K562 (cell line): ENCODE results near the gene RITA1. TPM values are rescaled to one million over a fixed set of nuclear protein-coding genes. Genes with fewer than 3 reads are reported as not detected.

Experiments
- ATAC-seq: fragments of 200-7000 bp; cut with Tn5 transposase; 3 replicates; pipeline ENCODE4 v1.9.1; 2020; ENCODE audit warnings: moderate library complexity
- BruUV-seq: library from RNA; stranded (reverse); fragments of 400-500 nt; replicated peaks from 2 replicates; lab custom pipeline; 2021; lab: Mats Ljungman, UMichigan
- CTCF ChIA-PET: fragments of 300-600 bp; formaldehyde crosslinking; extraction: SDS; loops from one replicate; lab custom pipeline; 2021; ENCODE audit warnings: low intra/inter-chr PET ratio; lab: Yijun Ruan, JAX
- POLR2A ChIA-PET: fragments of 300-600, 350-650 bp; sonication (Branson Sonifier 250); formaldehyde crosslinking; extraction: SDS; loops from one replicate; lab custom pipeline; 2021; ENCODE audit warnings: antibody characterized with exemption, inconsistent platforms; lab: Yijun Ruan, JAX
- DNase-seq, 4 experiments: peaks; one replicate each; pipeline versions ENCODE4 v3.0.0 to v3.0.0-alpha.2; 2011 to 2018; ENCODE audit warnings: low spot score in 3 of 4, mixed read lengths in 3 of 4; ENCODE audit errors: extremely low read depth in 1 of 4
- FAIRE-seq: peaks from 2 replicates; lab custom pipeline; 2011; peaks lifted over from hg19 to GRCh38; lab: Jason Lieb, UNC
- H2AFZ ChIP-seq: 2 replicates; pipeline ENCODE4 v1.6.0; 2011; ENCODE audit warnings: low read depth, low read length, control low read depth, inconsistent platforms
- H3K27ac ChIP-seq: fragments of 200-600 bp; 3 replicates; pipeline ENCODE4 v1.8.0; 2011; ENCODE audit warnings: low read depth, mild to moderate bottlenecking, control low read depth, inconsistent platforms, low read length, moderate library complexity, mixed read lengths; ENCODE audit errors: extremely low read depth
- H3K27me3 ChIP-seq, 2 experiments: fragments of 300-600 bp in 1 of 2; 2 replicates in 1 of 2; 3 replicates in 1 of 2; pipeline versions ENCODE4 v1.6.0 to v1.8.0; 2011; ENCODE audit warnings: inconsistent platforms in 2 of 2, low read length in 2 of 2, mild to moderate bottlenecking in 1 of 2, mixed read lengths in 1 of 2, moderate library complexity in 1 of 2; ENCODE audit not compliant: control insufficient read depth in 2 of 2, insufficient read depth in 2 of 2
- H3K36me3 ChIP-seq: fragments of 300-600 bp; 3 replicates; pipeline ENCODE4 v1.8.0; 2011; ENCODE audit warnings: mild to moderate bottlenecking, low read length, inconsistent platforms; ENCODE audit not compliant: control insufficient read depth, insufficient read depth
- H3K4me1 ChIP-seq, 2 experiments: fragments of 200-600 bp in 1 of 2; replicated peaks in 1 of 2; 2 replicates in 1 of 2; 3 replicates in 1 of 2; pipeline versions ENCODE4 v1.5.1 to v1.8.0; 2011; ENCODE audit warnings: inconsistent platforms in 2 of 2, low read length in 2 of 2, mild to moderate bottlenecking in 1 of 2, mixed read lengths in 1 of 2, moderate library complexity in 1 of 2; ENCODE audit not compliant: control insufficient read depth in 2 of 2, insufficient read depth in 2 of 2
- H3K4me2 ChIP-seq: 2 replicates; pipeline ENCODE4 v1.6.1; 2011; ENCODE audit warnings: low read length, control low read depth, inconsistent platforms, mixed read lengths; ENCODE audit not compliant: insufficient read depth
- H3K4me3 ChIP-seq: fragments of 200-600 bp; sonication (generic), shearing (Covaris generic); 2 replicates; pipeline ENCODE4 v1.5.1; 2016; ENCODE audit warnings: control low read depth, inconsistent platforms
- H3K79me2 ChIP-seq: fragments of 200-600 bp; 3 replicates; pipeline ENCODE4 v1.8.0; 2011; ENCODE audit warnings: low read length, inconsistent platforms; ENCODE audit not compliant: control insufficient read depth, insufficient read depth
- H3K9ac ChIP-seq, 2 experiments: 2 replicates each; pipeline versions ENCODE4 v1.6.0 to v1.6.1; 2011; ENCODE audit warnings: low read depth in 2 of 2, low read length in 2 of 2, control low read depth in 1 of 2, inconsistent platforms in 1 of 2, mild to moderate bottlenecking in 1 of 2, mixed read lengths in 1 of 2; ENCODE audit not compliant: insufficient read depth in 1 of 2
- H3K9me1 ChIP-seq: one replicate; pipeline ENCODE4 v1.6.0; 2011; ENCODE audit warnings: inconsistent platforms, mild to moderate bottlenecking, low read length, moderate library complexity; ENCODE audit not compliant: control insufficient read depth, insufficient read depth
- H3K9me3 ChIP-seq: replicated peaks from 2 replicates; pipeline ENCODE4 v1.5.1; 2011; ENCODE audit warnings: low read depth, low read length, inconsistent platforms; ENCODE audit not compliant: control insufficient read depth, insufficient read depth
- H4K20me1 ChIP-seq: replicated peaks from 2 replicates; pipeline ENCODE4 v1.6.1; 2011; ENCODE audit warnings: low read length, inconsistent platforms, mixed read lengths; ENCODE audit not compliant: control insufficient read depth, insufficient read depth
- ARID2 ChIP-seq: fragments of 450-650 bp; IDR thresholded peaks from 2 replicates; pipeline ENCODE4 v1.6.1; 2017; ENCODE audit warnings: antibody characterized with exemption, mild to moderate bottlenecking
- BRCA1 ChIP-seq, 2 experiments: fragments of 450-650 bp in 1 of 2; sonication (generic) in 1 of 2; formaldehyde crosslinking in 1 of 2; IDR thresholded peaks; 2 replicates each; pipeline versions ENCODE4 v1.5.0 to v1.6.1; 2017 to 2020; ENCODE audit warnings: mild to moderate bottlenecking in 1 of 2, missing genetic modification reagents in 1 of 2
- CCAR2 ChIP-seq: fragments of 200-400 bp; formaldehyde crosslinking; IDR thresholded peaks from 2 replicates; pipeline ENCODE4 v1.6.1; 2017; ENCODE audit warnings: mild to moderate bottlenecking, low read depth, low read length
- ESRRB ChIP-seq: fragments of 250-450 bp; sonication (Bioruptor Pico); IDR thresholded peaks from 2 replicates; pipeline ENCODE4 v1.5.0; 2020; ENCODE audit warnings: mild to moderate bottlenecking, moderate library complexity, borderline replicate concordance
- KLF6 ChIP-seq: fragments of 250-450 bp; sonication (Bioruptor Pico); IDR thresholded peaks from 2 replicates; pipeline ENCODE4 v1.4.0; 2020; ENCODE audit warnings: mild to moderate bottlenecking, moderate library complexity, borderline replicate concordance
- MAFF ChIP-seq: IDR thresholded peaks from 2 replicates; pipeline ENCODE4 v1.6.1; 2012; ENCODE audit warnings: low read length, improper control_type of control experiment
- NR2F6 ChIP-seq: fragments of 450-650 bp; formaldehyde crosslinking; IDR thresholded peaks from 2 replicates; pipeline ENCODE4 v1.4.0; 2020; ENCODE audit warnings: mild to moderate bottlenecking
- PTTG1 ChIP-seq: fragments of 450-650 bp; IDR thresholded peaks from 2 replicates; pipeline ENCODE4 v1.6.1; 2016; ENCODE audit warnings: low read depth, mild to moderate bottlenecking, missing genetic modification characterization, missing compliant biosample characterization
- STAT5A ChIP-seq: IDR thresholded peaks from 2 replicates; pipeline ENCODE4 v1.6.1; 2012; ENCODE audit warnings: low read length, inconsistent platforms, borderline replicate concordance
- ZNF707 ChIP-seq: fragments of 250-450 bp; sonication (Bioruptor Pico); conservative IDR thresholded peaks from 2 replicates; pipeline ENCODE4 v1.8.0; 2022; ENCODE audit warnings: inconsistent platforms, mild to moderate bottlenecking, moderate library complexity
- ZNF717 ChIP-seq: fragments of 250-450 bp; sonication (Bioruptor Pico); IDR thresholded peaks from 2 replicates; pipeline ENCODE4 v1.5.0; 2021
- ZZZ3 ChIP-seq: fragments of 450-650 bp; IDR thresholded peaks from 2 replicates; pipeline ENCODE4 v1.6.1; 2016; ENCODE audit warnings: antibody characterized with exemption, mild to moderate bottlenecking, moderate library complexity
- WGBS: fragments of 100-300 bp; shearing (Covaris generic); methylation state at CpG from one replicate; pipeline ENCODE4 v1.1.6; 2016; ENCODE audit warnings: low coverage, mixed read lengths; ENCODE audit not compliant: insufficient coverage; ENCODE audit errors: missing lambda C conversion rate; 5-methylcytosine and 5-hydroxymethylcytosine counted together
- in situ Hi-C: fragments of 300-500 bp; cut with MboI; formaldehyde crosslinking; loops from 4 replicates; pipeline ENCODE4 v1.15.0; 2018; ENCODE audit warnings: inconsistent platforms, mixed read lengths
- intact Hi-C: fragments of 100-400 bp; cut with micrococcal nuclease; formaldehyde crosslinking; loops from 2 replicates; pipeline ENCODE4 v1.14.2; 2022
- polyA plus RNA-seq, 8 experiments: library from polyadenylated mRNA; depleted of rRNA in 4 of 8; stranded (reverse) in 5 of 8; unstranded in 3 of 8; fragments of >200 nt; fragmentation: Nextera tagmentation in 2 of 8; fragmentation: Illumina TruSeq in 1 of 8; extraction: Ambion mirVana in 2 of 8; extraction: Trizol in 1 of 8; gene quantifications; 2 replicates each; pipeline versions ENCODE4 v1.2.1 to v1.2.3, GENCODE V29; 2011 to 2014; ENCODE audit warnings: inconsistent platforms in 1 of 8, missing spikeins in 1 of 8
- total RNA-seq, 7 experiments: library from RNA; depleted of rRNA in 6 of 7; stranded (reverse); fragments of >200 nt in 6 of 7; fragmentation: Illumina TruSeq in 2 of 7; extraction: Trizol in 2 of 7; gene quantifications; 2 replicates each; pipeline versions ENCODE4 v1.2.1 to v1.2.3, GENCODE V29; 2011 to 2021; ENCODE audit warnings: low replicate concordance in 1 of 7
- TF ChIP-seq, protein P1 (sequence below): IDR thresholded peaks from 2 replicates; pipeline ENCODE4 v1.6.1; 2012; ENCODE audit warnings: low read depth, low read length, improper control_type of control experiment, borderline replicate concordance
- TF ChIP-seq, protein P2 (sequence below): fragments of 450-650 bp; conservative IDR thresholded peaks from 2 replicates; pipeline ENCODE4 v1.6.1; 2016; ENCODE audit warnings: missing genetic modification characterization, low read depth, mild to moderate bottlenecking, control low read depth, missing compliant biosample characterization
- TF ChIP-seq, protein P3 (sequence below): fragments of 250-450 bp; sonication (Bioruptor Pico); IDR thresholded peaks from 2 replicates; pipeline ENCODE4 v1.4.0; 2020; ENCODE audit warnings: borderline replicate concordance

Gene RITA1
- total and polyA plus RNA-seq, 9 of the 15 experiments (the other 6 are each of a cell fraction or from before 2014, with no cell fraction given): 2.8 to 40.4 (median 18.0) TPM

DNA sequence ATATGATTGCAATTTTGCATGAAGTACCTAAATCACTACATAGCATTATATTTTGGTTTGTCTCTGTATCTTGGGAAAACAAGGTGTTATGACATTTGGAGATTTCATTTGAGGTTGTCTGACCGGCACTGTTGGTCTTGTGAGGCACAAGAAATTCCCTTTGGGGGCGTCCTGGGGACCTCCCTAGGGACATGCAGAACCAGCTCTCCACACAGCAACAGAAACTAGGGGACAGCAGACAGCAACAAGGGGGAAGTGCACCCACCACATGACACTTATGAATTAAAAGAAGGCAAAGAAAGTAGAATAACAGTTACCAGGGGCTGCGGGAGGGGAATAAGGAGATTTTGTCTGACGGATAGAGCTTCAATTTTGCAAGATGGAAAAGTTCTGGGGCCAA is 14.6 kb upstream of the RITA1 start (continued):
- TF ChIP-seq, protein P1, sequence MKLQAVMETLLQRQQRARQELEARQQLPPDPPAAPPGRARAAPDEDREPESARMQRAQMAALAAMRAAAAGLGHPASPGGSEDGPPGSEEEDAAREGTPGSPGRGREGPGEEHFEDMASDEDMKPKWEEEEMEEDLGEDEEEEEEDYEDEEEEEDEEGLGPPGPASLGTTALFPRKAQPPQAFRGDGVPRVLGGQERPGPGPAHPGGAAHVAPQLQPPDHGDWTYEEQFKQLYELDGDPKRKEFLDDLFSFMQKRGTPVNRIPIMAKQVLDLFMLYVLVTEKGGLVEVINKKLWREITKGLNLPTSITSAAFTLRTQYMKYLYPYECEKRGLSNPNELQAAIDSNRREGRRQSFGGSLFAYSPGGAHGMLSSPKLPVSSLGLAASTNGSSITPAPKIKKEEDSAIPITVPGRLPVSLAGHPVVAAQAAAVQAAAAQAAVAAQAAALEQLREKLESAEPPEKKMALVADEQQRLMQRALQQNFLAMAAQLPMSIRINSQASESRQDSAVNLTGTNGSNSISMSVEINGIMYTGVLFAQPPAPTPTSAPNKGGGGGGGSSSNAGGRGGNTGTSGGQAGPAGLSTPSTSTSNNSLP: no peak
- TF ChIP-seq ZNF717: no peak
- TF ChIP-seq ZNF707 (CRISPR knock-in tag): no peak
- no peak for TF ChIP-seq STAT5A
- TF ChIP-seq NR2F6 (CRISPR knock-in tag): no peak
- no peak for TF ChIP-seq KLF6 (CRISPR knock-in tag)

DNA sequence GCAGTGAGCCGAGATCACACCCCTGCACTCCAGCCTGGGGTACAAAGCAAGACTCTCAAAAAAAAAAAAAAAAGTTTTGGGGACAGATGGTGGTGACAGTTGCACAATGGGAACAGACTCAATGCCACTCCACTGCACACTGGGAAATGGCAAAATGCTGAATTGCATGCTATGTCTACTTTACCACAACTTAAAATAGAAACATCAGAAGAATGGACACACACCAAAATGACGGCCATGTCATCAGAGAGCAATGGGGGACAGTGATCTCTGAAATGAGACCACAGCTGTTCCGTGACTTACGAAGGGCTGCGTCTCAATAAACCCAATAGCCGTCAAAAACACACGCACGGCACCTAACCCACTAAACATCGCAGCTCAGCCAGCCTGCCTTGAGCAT is 14.0 kb upstream of the RITA1 start:
- ATAC-seq: no peak
- Histone ChIP-seq H3K9me3 (no peaks in the 10 kb centered on the region), H2AFZ (no peak overlapping the region), H3K9me1 (peaks cover 2% of the 10 kb centered on the region), H3K9ac (no peak overlapping the region), H3K27ac (no peak overlapping the region), H3K27me3 (no peaks in the 10 kb centered on the region), H4K20me1 (no peaks in the 10 kb centered on the region; the same call in 1 of the 2 replicates), H3K4me2 (no peak overlapping the region), H3K4me1 (peaks cover 0 to 12% of the 10 kb centered on the region in 2 experiments; a peak in 2 of 5 replicates), H3K79me2 (no peaks in the 10 kb centered on the region; the same call in 2 of the 3 replicates), H3K4me3 (no peak overlapping the region), H3K36me3 (peaks cover 89% of the 10 kb centered on the region)
- WGBS: 96% methylated on average over 9 of the region's 9 CpGs
- ChIA-PET CTCF (interaction anchor here (0.7 kb wide), 1 partner anchor 677 kb away, joined by 5 read pairs; no protein-coding TSS in a partner anchor), POLR2A (interaction anchor here (0.5 kb wide), 1 partner anchor 233 kb away, joined by 3 read pairs; no protein-coding TSS in a partner anchor)
- FAIRE-seq: no peak
- BruUV-seq: no TSS peak
- in situ Hi-C loops: loop anchor here (5.0 kb wide), 1 partner anchor 124 kb away; no protein-coding TSS in a partner anchor
- DNase-seq: no peak
- intact Hi-C loops: no loop called here
- TF ChIP-seq BRCA1 (IDR thresholded peaks at IDR 0.05): no peak
- TF ChIP-seq BRCA1 (CRISPR knock-in tag; IDR thresholded peaks at IDR 0.05): no peak
- TF ChIP-seq ARID2: no peak
- no peak for TF ChIP-seq MAFF
- no peak for TF ChIP-seq PTTG1 (tag)
- TF ChIP-seq, protein P2, sequence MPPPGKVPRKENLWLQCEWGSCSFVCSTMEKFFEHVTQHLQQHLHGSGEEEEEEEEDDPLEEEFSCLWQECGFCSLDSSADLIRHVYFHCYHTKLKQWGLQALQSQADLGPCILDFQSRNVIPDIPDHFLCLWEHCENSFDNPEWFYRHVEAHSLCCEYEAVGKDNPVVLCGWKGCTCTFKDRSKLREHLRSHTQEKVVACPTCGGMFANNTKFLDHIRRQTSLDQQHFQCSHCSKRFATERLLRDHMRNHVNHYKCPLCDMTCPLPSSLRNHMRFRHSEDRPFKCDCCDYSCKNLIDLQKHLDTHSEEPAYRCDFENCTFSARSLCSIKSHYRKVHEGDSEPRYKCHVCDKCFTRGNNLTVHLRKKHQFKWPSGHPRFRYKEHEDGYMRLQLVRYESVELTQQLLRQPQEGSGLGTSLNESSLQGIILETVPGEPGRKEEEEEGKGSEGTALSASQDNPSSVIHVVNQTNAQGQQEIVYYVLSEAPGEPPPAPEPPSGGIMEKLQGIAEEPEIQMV: no peak
- no peak for TF ChIP-seq ESRRB (CRISPR knock-in tag)
- TF ChIP-seq CCAR2: no peak
- TF ChIP-seq KLF6 (CRISPR knock-in tag): no peak
- no peak for TF ChIP-seq ZZZ3
- TF ChIP-seq, protein P3, sequence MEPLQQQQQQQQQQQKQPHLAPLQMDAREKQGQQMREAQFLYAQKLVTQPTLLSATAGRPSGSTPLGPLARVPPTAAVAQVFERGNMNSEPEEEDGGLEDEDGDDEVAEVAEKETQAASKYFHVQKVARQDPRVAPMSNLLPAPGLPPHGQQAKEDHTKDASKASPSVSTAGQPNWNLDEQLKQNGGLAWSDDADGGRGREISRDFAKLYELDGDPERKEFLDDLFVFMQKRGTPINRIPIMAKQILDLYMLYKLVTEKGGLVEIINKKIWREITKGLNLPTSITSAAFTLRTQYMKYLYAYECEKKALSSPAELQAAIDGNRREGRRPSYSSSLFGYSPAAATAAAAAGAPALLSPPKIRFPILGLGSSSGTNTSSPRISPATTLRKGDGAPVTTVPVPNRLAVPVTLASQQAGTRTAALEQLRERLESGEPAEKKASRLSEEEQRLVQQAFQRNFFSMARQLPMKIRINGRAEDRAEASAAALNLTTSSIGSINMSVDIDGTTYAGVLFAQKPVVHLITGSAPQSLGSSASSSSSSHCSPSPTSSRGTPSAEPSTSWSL (CRISPR knock-in tag): no peak
